NOMO-1 treated with DMSO at 0.1 percent for 48 hours (cell line): ENCODE results near the gene PTGES.
"Not testable (repeated sequence)": the region's sequence is repeated elsewhere in the genome, so short reads cannot be mapped to it uniquely, and the experiment has no call there.

Experiments
- DNase-seq: peaks from one replicate; lab custom pipeline; 2025; ENCODE audit not compliant: unreplicated experiment; lab: John Stamatoyannopoulos, UW

PTGES gene, protein sequence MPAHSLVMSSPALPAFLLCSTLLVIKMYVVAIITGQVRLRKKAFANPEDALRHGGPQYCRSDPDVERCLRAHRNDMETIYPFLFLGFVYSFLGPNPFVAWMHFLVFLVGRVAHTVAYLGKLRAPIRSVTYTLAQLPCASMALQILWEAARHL

GRCh38 chr9:129752900-129753729 lies at the start of gene PTGES:
TSS of gene PTGES (minus strand) at chr9:129753042. CDS start at chr9:129753012, 30 bp downstream.
- peak; percentile 47 for DNase-seq

DNA sequence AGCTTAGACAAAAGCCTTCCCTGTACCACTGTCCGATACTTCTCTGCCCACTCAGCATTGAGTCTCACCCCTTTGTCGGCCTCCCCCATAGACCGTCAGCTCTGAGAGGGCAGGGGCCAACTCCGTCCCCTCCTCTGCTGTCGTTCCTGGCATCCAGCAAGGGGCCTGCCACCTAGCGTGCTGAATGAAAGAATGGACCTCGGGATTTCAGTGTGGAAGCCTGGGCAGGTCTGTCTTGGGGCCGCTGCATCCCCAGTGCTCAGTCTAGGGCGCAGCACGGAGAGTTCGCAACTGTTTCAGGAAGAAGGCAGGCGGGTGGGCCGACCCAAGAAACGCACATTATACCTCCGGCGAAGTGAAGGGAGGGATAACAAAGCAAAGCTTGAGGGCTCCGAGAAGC lies 48.7 kb upstream of the PTGES start:
- DNase-seq, result no peak

DNA sequence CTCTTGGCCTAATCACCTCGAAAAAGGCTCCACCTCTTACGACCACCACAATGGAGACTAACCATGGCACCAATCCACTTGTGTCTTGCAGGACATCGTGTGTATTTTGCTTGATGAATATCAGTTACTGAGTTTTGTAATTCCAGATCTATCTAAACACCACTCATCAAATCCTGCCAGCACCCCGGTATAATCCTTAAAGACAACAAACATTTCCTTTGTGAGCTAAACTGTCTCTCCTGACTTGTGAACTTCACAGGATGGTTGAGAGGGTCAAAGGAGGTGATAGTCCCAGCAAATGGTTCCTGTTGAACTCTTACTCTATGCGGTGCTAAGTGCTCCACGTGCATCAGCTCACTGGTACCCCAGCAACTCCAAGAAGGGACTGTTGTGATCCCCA lies 46.1 kb upstream of the PTGES start:
- no peak for DNase-seq

DNA sequence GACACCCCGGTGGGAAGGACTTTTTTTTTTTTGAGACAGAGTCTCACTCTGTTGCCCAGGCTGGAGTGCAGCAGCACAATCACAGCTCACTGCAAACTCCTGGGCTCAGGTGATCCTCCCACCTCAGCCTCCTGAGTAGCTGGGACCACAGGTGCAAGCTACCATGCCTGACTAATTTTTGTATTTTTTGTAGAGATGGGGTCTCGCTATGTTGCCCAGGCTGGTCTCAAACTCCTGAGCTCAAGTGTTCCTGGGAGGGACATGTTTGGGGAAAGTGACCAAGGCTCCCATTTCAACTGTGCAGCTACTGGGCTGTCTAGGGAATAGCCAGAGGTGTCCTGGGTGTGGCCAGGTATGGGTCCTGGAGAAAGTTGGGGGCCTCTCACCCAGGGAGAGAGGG lies 43.2 kb upstream of the PTGES start:
- not testable (repeated sequence) for DNase-seq

DNA sequence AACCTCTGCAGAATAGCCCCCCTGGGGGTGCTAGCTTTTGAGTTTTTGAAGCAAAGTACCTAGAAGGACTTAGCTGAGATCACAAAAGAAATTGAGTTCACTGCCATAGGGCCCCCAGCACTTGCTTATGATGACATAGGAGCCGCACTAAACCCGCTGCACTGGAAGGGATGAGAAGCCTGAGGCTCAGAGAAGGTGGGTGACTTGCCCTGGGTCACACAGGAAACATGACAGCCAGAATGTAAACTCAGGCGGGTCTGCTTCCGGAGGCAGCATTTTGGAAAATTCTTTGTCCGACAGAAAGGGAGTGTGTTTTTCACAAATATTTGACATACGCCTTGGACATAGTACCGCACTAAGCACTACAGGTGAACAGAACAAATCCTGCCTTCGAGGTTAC lies 41.7 kb upstream of the PTGES start:
- no peak for DNase-seq

GRCh38 chr9:129786481-129786880 lies 33.6 kb upstream of the PTGES start:
- no peak for DNase-seq

- no peak for DNase-seq
Measured at GRCh38 chr9:129785866-129786265, 33.0 kb upstream of the PTGES start.

DNA sequence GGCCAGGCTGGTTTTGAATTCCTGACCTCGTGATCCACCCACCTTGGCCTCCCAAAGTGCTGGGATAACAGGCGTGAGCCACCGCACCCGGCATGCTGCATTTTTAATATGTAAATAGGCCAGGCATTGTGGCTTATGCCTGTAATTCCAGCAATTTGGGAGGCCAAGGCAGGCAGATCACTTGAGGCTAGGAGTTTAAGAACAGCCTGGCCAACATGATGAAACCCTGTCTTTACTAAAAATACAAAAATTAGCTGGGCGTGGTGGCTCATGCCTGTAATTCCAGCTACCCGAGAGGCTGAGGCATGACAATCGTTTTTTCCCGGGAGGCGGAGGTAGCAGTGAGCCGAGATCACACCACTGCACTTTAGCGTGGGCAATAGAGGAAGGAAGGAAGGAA lies 32.1 kb upstream of the PTGES start:
- DNase-seq, result not testable (repeated sequence)

- DNase-seq, result peak; percentile 78
Measured at GRCh38 chr9:129783516-129784361, 30.9 kb upstream of the PTGES start.

DNA sequence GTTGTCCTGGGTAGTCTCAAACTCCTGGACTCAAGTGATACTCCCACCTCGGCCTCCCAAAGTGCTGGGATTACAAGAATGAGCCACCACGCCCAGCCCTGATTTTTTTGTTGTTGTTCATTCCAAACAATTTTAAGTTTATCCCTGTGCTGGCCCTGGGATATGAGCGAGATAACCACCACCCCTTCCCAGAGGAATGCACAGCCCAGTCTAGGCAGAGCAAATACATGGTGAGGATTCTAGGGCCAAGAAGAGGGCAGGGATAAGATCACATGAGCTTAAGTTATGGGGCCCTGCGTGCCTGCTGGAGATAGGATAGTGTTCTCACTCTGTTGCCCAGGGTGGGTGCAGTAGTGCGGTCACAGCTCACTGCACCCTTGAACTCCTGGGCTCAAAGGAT lies 29.1 kb upstream of the PTGES start:
- DNase-seq, result no peak

DNA sequence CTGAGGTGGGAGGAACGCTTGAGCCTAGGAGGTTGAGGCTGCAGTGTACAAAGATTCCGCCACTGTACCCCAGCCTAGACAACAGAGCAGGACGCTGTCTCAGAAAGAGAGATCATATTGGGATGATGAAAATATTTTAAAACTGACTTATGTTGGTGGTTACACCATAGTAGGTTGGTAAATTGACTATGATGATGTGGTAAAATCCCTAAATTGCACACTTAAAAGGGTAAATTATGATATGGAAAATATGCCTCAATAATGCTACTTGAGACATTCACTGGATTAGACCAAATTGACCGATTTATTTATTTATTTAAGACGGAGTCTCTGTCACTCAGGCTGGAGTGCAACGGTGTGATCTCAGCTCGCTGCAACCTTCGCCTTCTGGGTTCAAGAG lies 28.3 kb upstream of the PTGES start:
- DNase-seq, result no peak

DNA sequence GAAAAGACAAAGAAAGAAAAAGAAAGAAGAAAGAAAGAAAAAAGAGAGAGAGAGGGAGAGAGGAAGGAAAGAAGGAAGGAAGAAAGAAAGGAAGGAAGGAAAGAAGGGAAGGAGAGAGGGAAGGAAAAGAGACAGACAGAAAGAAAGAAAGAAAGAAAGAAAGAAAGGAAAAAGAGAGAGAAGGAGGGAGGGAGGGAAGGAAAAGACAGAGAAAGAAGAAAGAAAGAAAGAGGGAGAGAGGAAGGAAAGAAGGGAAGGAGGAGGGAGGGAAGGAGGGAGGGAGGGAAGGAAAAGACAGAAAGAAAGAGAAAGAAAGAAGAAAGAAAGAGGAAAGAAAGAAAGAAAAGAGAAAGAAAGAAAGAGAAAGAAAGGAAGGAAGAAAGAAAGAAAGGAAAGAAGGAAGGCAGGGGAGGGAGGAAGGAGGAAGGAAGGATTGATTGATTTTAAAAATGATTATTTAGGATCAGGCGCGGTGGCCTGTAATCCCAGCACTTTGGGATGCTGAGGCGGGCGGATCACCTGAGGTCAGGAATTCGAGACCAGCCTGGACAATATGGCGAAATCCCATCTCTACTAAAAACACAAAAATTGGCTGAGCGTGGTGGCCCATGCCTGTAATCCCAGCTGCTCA lies 26.8 kb upstream of the PTGES start:
- DNase-seq, result no peak

GRCh38 chr9:129778469-129778868 lies 25.6 kb upstream of the PTGES start:
- DNase-seq, result no peak

GRCh38 chr9:129777769-129778130 lies 24.9 kb upstream of the PTGES start:
- DNase-seq, result no peak

GRCh38 chr9:129776938-129777768 lies 24.3 kb upstream of the PTGES start:
- DNase-seq, result peak; percentile 99

GRCh38 chr9:129776566-129776937 lies 23.7 kb upstream of the PTGES start:
- DNase-seq, result no peak

DNA sequence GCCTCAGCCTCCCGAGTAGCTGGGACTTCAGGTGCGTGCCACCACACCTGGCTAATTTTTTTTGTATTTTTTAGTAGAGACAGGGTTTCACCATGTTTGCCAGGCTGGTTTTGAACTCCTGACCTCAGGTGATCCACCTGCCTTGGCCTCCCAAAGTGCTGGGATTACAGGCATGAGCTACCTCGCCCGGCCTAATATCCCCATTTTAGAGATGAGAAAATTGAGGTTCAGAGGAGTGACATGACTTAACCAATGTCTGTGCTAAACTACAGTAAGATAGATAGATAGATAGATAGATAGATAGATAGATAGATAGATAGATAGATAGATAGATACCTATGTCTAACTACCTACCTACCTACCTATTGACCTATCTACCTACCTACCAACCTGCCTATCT lies 23.3 kb upstream of the PTGES start:
- not testable (repeated sequence) for DNase-seq

DNA sequence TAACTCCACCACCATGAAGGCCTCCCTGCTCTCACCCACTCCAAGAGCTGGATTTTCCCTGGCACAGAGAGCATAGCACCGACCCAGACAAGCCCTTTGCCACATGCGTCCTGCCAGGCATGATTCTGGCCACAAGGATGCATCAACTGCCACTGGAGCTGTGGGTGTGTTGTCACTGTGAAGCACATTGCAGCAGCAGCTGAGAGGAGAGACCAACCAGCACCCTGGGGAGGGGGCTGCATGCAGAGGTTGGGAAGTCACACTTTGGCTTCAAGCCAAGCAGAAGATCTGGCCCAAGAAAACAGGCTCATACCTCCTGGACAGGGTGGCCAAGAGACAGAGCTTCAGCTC lies 22.6 kb upstream of the PTGES start:
- DNase-seq, result no peak

GRCh38 chr9:129774791-129775447 lies 22.1 kb upstream of the PTGES start:
- DNase-seq, result no peak
